Ovary (tissue), 9 donors: Measurements from ENCODE around the gene CAPN13. TPM values are rescaled to one million over a fixed set of nuclear protein-coding genes. Genes with fewer than 3 reads are reported as not detected.

Source experiments
- DNase-seq, 5 donors: peaks; one replicate each; pipeline ENCODE4 v3.0.0-alpha.2; 2019 to 2020
- H3K27ac ChIP-seq, 2 donors: fragments of 200-600 bp; one replicate each; pipeline versions ENCODE4 v1.5.1 to v1.8.0; 2019 to 2022
- H3K27me3 ChIP-seq: fragments of 200-600 bp; one replicate; pipeline ENCODE4 v1.8.0; 2022
- H3K36me3 ChIP-seq: fragments of 200-600 bp; sonication (generic); one replicate; pipeline ENCODE4 v1.5.1; 2019
- H3K4me1 ChIP-seq: one replicate; pipeline ENCODE4 v1.8.1; 2013; ENCODE audit warnings: mild to moderate bottlenecking, moderate library complexity; ENCODE audit not compliant: insufficient read depth
- H3K4me3 ChIP-seq: fragments of 200-600 bp; sonication (generic); one replicate; pipeline ENCODE4 v1.5.1; 2017
- H3K9me3 ChIP-seq, 2 donors: fragments of 200-600 bp in 1 of 2; sonication (generic) in 1 of 2; one replicate each; pipeline versions ENCODE4 v1.5.1 to v1.8.1; 2013 to 2019; ENCODE audit warnings: mild to moderate bottlenecking in 1 of 2, moderate library complexity in 1 of 2
- EP300 ChIP-seq: sonication (generic); formaldehyde crosslinking; IDR thresholded peaks from one replicate; pipeline ENCODE4 v1.6.1; 2017; ENCODE audit warnings: antibody characterized with exemption
- POLR2A ChIP-seq: fragments of 450-650 bp; IDR thresholded peaks from one replicate; pipeline ENCODE4 v1.6.1; 2017; ENCODE audit warnings: antibody characterized with exemption, mild to moderate bottlenecking, moderate library complexity
- WGBS, 3 donors: extraction: QIAGEN DNeasy Blood & Tissue Kit in 1 of 3; methylation state at CpG; one replicate each; pipeline versions ENCODE4 v1.1.5 to v1.1.7; 2013 to 2017; 5-methylcytosine and 5-hydroxymethylcytosine counted together
- intact Hi-C, 4 donors: fragments of 100-400 bp; cut with DNase I; formaldehyde crosslinking; loops; one replicate each; pipeline versions ENCODE4 v1.11.0 to v1.15.1; 2022 to 2023
- polyA plus RNA-seq, 2 donors: library from polyadenylated mRNA; stranded (reverse); fragments of 200-250 nt in 1 of 2; fragments of 350-450 nt in 1 of 2; fragmentation: Illumina TruSeq in 1 of 2; extraction: RNeasy Lipid Tissue Mini Kit (QIAGEN cat#74804) in 1 of 2; gene quantifications; one replicate each; pipeline ENCODE4 v1.2.3, GENCODE V29; 2013 to 2014
- total RNA-seq, 7 donors: library from RNA; depleted of rRNA in 2 of 7; stranded (reverse); fragments of >200 nt in 2 of 7; fragmentation: NEBNext Ultra II Directional in 3 of 7; extraction: Animal tissue kit (Norgen Biotek cat#: 25700) in 3 of 7; gene quantifications; one replicate each; pipeline versions ENCODE4 v1.1.0 to v1.2.4, GENCODE V29; 2016 to 2023
- TF ChIP-seq, protein P1 (sequence below), 3 donors: fragments of 450-650 bp in 2 of 3; fragments of 200-600 bp in 1 of 3; IDR thresholded peaks; one replicate each; pipeline versions ENCODE4 v1.5.1 to v1.8.0; 2016 to 2022; ENCODE audit warnings: antibody characterized with exemption in 3 of 3, mild to moderate bottlenecking in 1 of 3
- donor health status: DM: no; HTN: no; CAD: no; lungs with moderate emphysema.
- donor health status: DM: no; HTN: no; CAD: no.
- donor health status: Bipolar disorder and iron deficiency.
- donor health status: DM: yes; HTN: yes; CAD: no.
- donor health status: DM: no; HTN: no; CAD: no.
- donor health status: DM: yes; HTN: yes; CAD: no.

CAPN13 gene
- total and polyA plus RNA-seq, 9 donors = 0.05 to 2.5 (median 0.30) TPM; not detected in 4

DNA sequence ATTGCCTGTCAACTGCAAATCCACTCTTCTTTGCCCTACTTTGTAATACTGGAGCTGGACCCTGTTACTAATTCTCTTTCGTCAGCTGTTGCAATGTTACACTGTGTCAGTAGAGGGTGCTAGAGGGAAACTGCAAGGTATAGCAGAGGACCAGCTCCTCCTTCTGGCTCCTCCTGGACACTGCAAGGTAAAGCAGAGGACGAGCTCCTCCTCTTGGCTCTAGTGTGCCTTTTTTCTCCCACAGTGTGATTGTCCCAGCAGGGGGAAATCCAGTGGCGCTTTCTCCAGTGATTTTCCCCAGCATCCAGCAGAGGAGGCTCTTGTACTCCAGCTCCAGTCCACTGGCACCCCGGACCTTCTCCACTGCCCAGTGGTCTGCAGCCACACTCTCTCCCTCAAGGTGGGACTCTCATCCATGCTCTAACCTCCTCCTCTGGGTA lies 95.6 kb downstream of the CAPN13 start:
- Histone ChIP-seq H3K27ac (no peak overlapping the region), H3K9me3 (no peaks in the 10 kb centered on the region), H3K4me3 (no peak overlapping the region), H3K36me3 (no peaks in the 10 kb centered on the region), H3K27me3 (no peaks in the 10 kb centered on the region), H3K4me1 (no peaks in the 10 kb centered on the region)
- TF ChIP-seq EP300 = no peak
- TF ChIP-seq, protein P1, sequence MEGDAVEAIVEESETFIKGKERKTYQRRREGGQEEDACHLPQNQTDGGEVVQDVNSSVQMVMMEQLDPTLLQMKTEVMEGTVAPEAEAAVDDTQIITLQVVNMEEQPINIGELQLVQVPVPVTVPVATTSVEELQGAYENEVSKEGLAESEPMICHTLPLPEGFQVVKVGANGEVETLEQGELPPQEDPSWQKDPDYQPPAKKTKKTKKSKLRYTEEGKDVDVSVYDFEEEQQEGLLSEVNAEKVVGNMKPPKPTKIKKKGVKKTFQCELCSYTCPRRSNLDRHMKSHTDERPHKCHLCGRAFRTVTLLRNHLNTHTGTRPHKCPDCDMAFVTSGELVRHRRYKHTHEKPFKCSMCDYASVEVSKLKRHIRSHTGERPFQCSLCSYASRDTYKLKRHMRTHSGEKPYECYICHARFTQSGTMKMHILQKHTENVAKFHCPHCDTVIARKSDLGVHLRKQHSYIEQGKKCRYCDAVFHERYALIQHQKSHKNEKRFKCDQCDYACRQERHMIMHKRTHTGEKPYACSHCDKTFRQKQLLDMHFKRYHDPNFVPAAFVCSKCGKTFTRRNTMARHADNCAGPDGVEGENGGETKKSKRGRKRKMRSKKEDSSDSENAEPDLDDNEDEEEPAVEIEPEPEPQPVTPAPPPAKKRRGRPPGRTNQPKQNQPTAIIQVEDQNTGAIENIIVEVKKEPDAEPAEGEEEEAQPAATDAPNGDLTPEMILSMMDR (IDR thresholded peaks at IDR 0.05) = peak; percentile 52 to 76 (median 75)
- TF ChIP-seq POLR2A = no peak
- WGBS, 3 donors = 28 to 31% (median 31%) methylated on average over 4 of the region's 4 CpGs
- peak; percentile 51 to 76 (median 67) for DNase-seq
- intact Hi-C loops = loop anchor here in 2 of 4 donors (10.0 kb wide), 2 partner anchors 463 to 623 kb away; no protein-coding TSS in a partner anchor

DNA sequence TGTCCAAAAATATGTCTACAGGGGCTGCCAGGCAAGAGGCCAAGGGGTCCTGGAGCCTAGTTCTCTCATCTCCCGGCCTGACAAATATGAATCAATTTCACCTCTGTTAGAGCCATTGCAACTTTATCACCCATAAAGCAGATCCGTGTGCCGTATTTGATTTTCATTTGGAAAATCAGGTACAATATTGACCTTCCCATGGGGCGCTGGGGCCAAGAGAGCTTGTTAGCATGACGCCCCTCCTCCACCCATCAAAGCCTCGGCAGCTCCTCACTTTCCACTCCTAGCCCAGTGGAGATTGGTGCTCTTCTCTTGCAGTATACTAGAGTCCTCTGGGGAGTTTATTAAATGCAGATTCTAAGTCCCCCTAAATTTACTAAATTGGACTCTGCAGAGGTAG lies 96.8 kb downstream of the CAPN13 start:
- Histone ChIP-seq H3K4me1 (no peaks in the 10 kb centered on the region), H3K27ac (no peak overlapping the region), H3K9me3 (no peaks in the 10 kb centered on the region), H3K36me3 (no peaks in the 10 kb centered on the region), H3K27me3 (no peaks in the 10 kb centered on the region), H3K4me3 (no peak overlapping the region)
- intact Hi-C loops = loop anchor here in 2 of 4 donors (10.0 kb wide), 2 partner anchors 464 to 624 kb away; no protein-coding TSS in a partner anchor
- 90 to 96% (median 92%) methylated on average over 6 of the region's 6 CpGs for WGBS, 3 donors
- DNase-seq = no peak
- no peak for TF ChIP-seq POLR2A
- TF ChIP-seq, protein P1 (IDR thresholded peaks at IDR 0.05) = no peak
- no peak for TF ChIP-seq EP300

DNA sequence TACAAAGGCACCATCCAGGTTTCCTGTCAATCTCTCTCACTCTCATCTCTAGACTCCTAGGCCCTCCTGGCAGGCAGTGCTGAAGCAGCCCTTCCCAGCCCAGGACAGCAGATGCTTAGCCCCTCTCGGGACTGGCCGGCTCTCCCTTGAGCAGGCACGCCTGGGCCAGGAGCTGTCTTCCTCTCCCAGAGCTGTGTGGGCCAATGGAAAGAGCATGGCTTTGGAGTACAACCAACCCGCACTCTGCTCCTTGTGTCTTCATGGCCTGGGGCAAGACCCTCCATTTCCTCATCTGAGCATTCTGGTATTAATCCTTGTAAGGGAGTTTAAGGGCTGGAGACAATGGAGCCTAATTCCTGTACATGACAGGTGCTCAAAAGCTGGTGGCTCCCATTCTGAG lies 97.2 kb downstream of the CAPN13 start:
- Histone ChIP-seq H3K9me3 (no peaks in the 10 kb centered on the region), H3K36me3 (no peaks in the 10 kb centered on the region), H3K4me1 (no peaks in the 10 kb centered on the region), H3K27me3 (no peaks in the 10 kb centered on the region), H3K27ac (no peak overlapping the region), H3K4me3 (no peak overlapping the region)
- WGBS, 3 donors = 92 to 96% (median 93%) methylated on average over 4 of the region's 4 CpGs
- TF ChIP-seq, protein P1 (IDR thresholded peaks at IDR 0.05) = no peak
- no peak for TF ChIP-seq EP300
- no peak for TF ChIP-seq POLR2A
- intact Hi-C loops = loop anchor here in 2 of 4 donors (10.0 kb wide), 2 partner anchors 465 to 625 kb away; no protein-coding TSS in a partner anchor
- no peak for DNase-seq

DNA sequence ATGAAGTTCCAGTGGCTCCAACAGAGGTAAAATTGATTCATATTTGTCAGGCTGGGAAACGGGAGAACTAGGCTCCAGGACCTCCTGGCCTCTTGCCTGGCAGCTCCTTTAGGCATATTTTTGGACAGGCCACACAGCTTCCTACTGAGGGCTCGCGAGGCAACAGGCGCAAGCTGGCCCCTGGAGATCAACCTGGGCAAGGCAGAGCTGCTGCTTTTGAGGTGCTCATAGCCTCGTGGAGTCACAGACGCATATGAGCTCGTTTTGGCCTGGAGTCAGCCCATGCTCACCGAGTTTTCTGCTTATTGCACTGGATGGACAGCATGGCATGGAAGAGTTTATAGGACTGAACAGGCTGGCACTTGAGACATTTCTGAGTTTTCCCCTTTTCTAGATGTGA lies 97.7 kb downstream of the CAPN13 start:
- no peak for DNase-seq

DNA sequence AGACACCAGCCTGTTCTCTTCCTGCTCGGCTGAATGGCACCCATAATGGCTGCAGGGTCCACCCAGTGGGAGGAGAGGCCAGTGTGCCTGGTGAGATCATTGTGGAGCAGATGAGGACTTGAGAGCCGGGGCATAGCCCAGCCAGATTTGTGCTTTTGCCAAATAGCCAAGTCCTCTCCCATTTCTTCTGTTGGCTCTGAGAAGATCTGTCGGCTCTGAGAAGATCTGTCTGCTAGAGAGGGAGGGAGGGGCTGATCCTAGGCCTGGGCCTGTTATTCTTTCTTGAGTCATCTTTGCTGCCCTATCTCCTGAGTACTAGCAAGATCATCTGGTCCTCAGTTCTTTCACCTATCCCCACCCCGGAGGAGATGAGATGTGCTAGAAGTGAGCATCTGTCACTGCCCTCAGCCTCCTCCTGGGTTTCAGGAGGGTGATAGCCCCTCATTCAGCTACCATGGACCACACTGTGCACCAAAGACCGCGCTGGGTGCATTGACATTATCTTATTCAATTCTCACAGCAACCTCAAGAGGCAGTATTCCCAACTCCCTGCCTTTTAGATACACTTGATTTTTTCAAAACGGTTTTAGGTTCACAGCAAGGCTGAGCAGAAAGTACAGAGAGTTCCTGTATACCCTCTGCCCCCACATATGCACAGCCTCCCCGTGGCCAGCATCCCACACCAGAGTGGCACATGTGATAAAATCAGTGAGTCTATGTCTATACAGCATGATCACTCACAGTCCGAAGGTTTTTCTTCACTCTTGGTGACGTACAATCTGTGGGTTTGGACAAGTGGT lies 98.6 kb downstream of the CAPN13 start:
- WGBS, 3 donors = 51 to 58% (median 54%) methylated on average over 10 of the region's 10 CpGs

More for the DNA sequence above, 97.7 kb downstream of the CAPN13 start:
- no peak overlapping the region for H3K27ac ChIP-seq
- H3K4me1 ChIP-seq = no peaks in the 10 kb centered on the region
- no peaks in the 10 kb centered on the region for H3K9me3 ChIP-seq
- WGBS, 3 donors = 79 to 90% (median 81%) methylated on average over 8 of the region's 8 CpGs
- no peaks in the 10 kb centered on the region for H3K27me3 ChIP-seq
- intact Hi-C loops = loop anchor here in 3 of 4 donors (5.0 kb wide), 4 partner anchors 502 to 542 kb away; no protein-coding TSS in a partner anchor
- no peaks in the 10 kb centered on the region for H3K36me3 ChIP-seq
- no peak for TF ChIP-seq EP300
- no peak overlapping the region for H3K4me3 ChIP-seq

More for the DNA sequence above, 98.6 kb downstream of the CAPN13 start:
- no peak for DNase-seq
- intact Hi-C loops = loop anchor here in 3 of 4 donors (5.0 kb wide), 4 partner anchors 501 to 541 kb away; no protein-coding TSS in a partner anchor
- Histone ChIP-seq H3K4me1 (no peaks in the 10 kb centered on the region), H3K9me3 (no peaks in the 10 kb centered on the region), H3K27ac (no peak overlapping the region), H3K4me3 (no peak overlapping the region), H3K36me3 (no peaks in the 10 kb centered on the region), H3K27me3 (no peaks in the 10 kb centered on the region)
- TF ChIP-seq, protein P1 (IDR thresholded peaks at IDR 0.05) = no peak
- TF ChIP-seq EP300 (no peak), POLR2A (no peak)
